Cardiac fibroblast (primary cell): Measurements from ENCODE around the gene KCNIP4.

Source experiments
- DNase-seq, 2 donors: peaks; one replicate each; pipeline versions ENCODE4 v3.0.0 to v3.0.0-alpha.2; 2010; ENCODE audit warnings: low read depth in 2 of 2
- H3K4me3 ChIP-seq, 2 donors: replicated peaks in 1 of 2; 1 replicate in 1 of 2; 2 replicates in 1 of 2; pipeline ENCODE4 v1.5.1; 2011; ENCODE audit warnings: low read depth in 2 of 2, low read length in 2 of 2, mild to moderate bottlenecking in 2 of 2, moderate library complexity in 1 of 2
- CTCF ChIP-seq: IDR thresholded peaks from one replicate; pipeline ENCODE4 v1.5.1; 2011; ENCODE audit warnings: low read depth, mild to moderate bottlenecking, low read length, inconsistent platforms

Gene KCNIP4

GRCh38 chr4:21005647-21006046 is 942.9 kb downstream of the KCNIP4 start:
- TF ChIP-seq CTCF: no peak
- no peak for DNase-seq
- H3K4me3 ChIP-seq: no peak overlapping the region

- DNase-seq: no peak
- H3K4me3 ChIP-seq: no peak overlapping the region
- TF ChIP-seq CTCF: no peak
Observed at GRCh38 chr4:21002976-21003375, 945.6 kb downstream of the KCNIP4 start.

DNA sequence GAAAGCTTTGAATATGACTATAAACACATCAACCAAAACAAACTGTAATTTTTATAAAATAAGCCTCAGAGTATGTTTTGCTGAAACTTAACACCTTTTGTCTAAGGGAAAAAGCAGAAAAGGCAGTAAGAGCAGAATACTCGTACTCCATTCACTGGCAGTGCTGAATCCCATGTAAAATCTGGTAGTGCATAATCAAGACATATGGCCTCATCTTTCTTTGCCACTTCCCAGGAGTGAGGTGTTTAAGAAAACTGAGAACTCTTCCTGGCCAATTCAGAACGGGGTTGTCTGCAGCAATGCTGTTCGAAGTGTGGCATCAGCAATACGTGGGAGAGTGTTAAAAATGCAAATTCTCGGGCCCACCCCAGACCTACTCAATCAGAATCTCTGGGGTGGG is 946.3 kb downstream of the KCNIP4 start:
- H3K4me3 ChIP-seq: no peak overlapping the region
- no peak for TF ChIP-seq CTCF
- no peak for DNase-seq

DNA sequence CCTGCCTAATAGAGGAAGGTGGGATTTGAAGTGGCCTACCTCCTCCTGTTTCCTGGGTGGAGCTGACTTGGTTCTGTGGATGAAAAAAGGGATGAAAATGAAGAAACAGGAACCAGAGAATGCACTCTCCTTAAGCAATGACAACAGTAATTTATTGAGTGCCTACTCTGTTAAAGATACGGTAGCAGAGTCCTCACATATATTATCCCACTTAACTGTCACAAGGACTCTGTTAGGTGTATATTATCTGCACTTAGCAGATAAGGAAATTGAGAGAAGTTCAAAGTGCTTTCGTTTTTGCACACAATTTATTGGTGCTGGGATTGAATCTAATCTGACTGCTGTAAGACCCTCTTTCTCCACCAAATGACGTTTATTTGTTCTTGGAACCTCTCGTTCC is 947.1 kb downstream of the KCNIP4 start:
- no peak for DNase-seq
- no peak for TF ChIP-seq CTCF
- H3K4me3 ChIP-seq: no peak overlapping the region

GRCh38 chr4:20997886-20998285 is 950.7 kb downstream of the KCNIP4 start:
- TF ChIP-seq CTCF: no peak
- no peak overlapping the region for H3K4me3 ChIP-seq
- no peak for DNase-seq

GRCh38 chr4:20995610-20996009 is 953.0 kb downstream of the KCNIP4 start:
- DNase-seq: no peak
- no peak for TF ChIP-seq CTCF
- H3K4me3 ChIP-seq: no peak overlapping the region

- DNase-seq: no peak
- TF ChIP-seq CTCF: no peak
- no peak overlapping the region for H3K4me3 ChIP-seq
Observed at GRCh38 chr4:20995015-20995414, 953.6 kb downstream of the KCNIP4 start.
